Caki2 (cell line): ENCODE results near the gene NOX4. TPM values are rescaled to one million over a fixed set of nuclear protein-coding genes. Genes with fewer than 3 reads are reported as not detected.
"Not testable (repeated sequence)": the region's sequence is repeated elsewhere in the genome, so short reads cannot be mapped to it uniquely, and the experiment has no call there.

Experiments
- DNase-seq: peaks from one replicate; pipeline ENCODE4 v3.0.0-alpha.2; 2015; ENCODE audit warnings: low read depth
- in situ Hi-C: cut with HindIII; loops from 2 replicates; pipeline ENCODE4 v1.10.0; 2016; ENCODE audit warnings: low sequenced_read_pairs, low pct_unique_long_range_greater_than_20kb, mixed read lengths
- total RNA-seq: library from RNA; depleted of rRNA; stranded (reverse); fragments of >200 nt; shearing (Covaris generic); gene quantifications from 2 replicates; pipeline ENCODE4 v1.2.3, GENCODE V29; 2014; ENCODE audit warnings: low replicate concordance

The NOX4 gene
- total RNA-seq, 1 experiment from 2014 or later, result not detected

DNA sequence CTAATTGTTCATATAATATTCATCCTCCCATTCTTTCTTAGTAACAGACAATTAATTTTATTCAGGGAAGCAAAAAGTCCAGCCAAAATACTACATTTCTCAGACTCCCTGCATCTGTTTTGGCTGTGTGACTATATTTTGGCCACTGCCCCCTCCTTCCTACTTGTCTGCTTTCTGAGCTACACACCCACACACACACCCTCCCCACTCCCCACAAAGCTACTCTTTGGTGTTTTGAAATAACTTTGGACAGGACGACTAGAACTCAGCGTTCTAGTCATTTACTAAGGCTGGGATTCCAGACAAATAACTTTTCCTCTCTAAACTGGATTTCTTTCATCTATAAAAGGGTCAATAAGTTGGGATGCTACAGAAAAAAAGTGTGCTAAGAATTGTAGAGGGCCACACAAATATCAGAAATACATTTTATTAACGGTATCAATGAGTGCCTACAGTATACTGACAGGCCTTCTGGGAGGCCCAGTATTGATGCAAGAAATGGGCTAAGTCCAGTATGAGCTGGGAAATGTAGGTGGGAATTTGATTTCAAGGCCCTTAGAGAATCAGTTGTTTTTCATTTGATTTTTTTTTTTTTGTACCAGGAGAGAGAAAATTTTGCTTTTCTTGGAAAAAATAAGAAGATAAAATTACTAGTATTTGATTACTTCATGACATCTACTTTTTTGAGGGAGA, 148.1 kb downstream of the NOX4 start:
- in situ Hi-C loops, DNase-seq: not testable (repeated sequence)

DNA sequence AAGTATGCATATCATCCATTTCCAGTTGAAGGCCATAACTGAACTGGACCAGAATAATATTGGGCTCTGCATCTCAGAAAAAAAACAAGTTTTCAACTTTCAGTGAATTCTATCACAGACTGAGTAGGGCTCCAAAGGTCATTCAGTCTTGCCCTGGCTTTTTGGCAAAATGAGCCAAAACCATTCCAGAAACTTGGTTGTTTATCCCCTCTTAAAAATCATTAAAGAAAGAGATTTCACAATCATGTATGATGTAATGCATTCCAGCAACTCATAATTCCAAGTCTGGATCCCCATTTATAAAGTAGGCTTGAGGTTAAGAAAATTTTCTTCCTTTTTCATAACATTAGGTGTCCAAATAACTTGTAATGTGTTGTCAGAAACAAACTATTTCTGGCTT, 150.7 kb downstream of the NOX4 start:
- in situ Hi-C loops, DNase-seq: not testable (repeated sequence)

DNA sequence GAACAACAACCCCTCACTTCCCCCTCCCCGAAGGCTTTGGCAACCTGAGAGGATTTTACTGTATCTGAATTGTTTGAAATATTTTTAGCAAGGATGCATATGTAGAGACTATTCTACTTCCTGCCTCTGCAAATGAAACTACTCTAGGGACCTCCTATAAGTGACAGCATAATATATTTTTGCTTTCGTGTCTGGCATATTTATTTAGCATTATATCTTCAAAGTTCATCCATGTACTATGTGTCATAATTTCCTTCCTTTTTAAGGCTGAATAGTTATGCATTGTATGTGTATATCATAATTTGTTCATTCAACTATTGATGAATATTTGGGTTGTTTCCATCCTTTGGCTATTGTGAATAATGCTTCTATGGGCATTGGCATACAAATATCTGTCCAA, 153.1 kb downstream of the NOX4 start:
- DNase-seq, in situ Hi-C loops: not testable (repeated sequence)

DNA sequence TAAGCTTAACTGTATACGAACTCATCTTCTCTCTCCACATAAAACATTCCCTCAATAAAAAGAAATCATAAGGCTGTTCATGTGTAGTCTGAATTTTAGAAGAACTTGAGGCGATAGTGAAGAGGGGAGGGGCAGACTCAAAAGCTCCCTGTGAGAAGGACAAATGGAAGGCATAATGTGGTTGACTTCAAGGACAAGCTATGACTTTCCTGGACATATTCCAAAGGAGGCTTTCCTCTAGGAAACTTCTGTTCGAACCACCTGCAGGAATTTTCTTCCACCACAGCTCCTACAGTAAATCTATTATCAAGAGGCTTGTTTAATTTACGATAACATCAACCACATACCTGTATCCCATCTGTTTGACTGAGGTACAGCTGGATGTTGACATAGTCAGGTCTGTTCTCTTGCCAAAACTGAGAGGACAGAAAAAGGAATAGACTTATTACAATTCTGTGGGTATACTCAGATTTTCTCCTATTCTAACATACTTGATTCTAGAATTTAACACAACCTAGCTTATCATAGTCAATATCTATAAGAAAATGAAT, 154.0 kb downstream of the NOX4 start:
- in situ Hi-C loops, DNase-seq: not testable (repeated sequence)

DNA sequence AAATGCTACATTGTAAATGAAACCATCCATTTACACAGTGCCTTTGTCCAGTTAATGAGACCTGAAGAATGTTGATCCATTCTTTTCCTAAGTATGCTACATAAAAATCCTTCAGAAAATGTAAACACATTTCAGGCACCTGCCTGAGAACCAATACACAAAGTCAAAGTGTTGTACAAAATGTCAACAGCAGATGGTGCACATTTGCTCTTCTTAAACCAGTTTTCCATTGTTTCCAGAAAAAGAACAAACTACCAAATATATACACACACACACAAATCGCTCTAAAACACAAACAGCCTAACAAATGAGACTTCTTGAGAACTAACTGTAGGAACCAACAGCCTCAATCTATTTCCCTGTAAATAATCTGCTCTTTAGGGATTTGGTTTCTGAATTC, 157.5 kb downstream of the NOX4 start:
- in situ Hi-C loops, result not testable (repeated sequence)
- DNase-seq, result peak; percentile 0

DNA sequence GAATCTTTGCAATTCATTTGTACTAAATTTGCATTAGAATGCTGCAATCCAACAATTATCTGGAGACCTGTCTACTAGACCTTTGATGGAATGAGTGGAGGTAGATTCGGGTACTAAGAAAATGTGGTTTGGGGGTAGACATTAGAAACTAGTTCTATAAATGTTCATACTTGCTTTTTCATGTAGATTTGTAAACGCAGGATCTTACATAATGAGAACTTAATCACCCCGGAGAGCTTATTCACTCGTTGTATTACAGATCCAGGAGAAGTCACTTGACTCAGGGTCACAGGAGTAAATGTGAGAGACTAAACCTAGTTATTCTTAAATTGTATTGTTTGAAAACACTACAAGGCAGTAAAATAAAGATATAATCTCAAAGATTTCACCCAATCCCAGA, 159.2 kb downstream of the NOX4 start:
- in situ Hi-C loops, DNase-seq: not testable (repeated sequence)

DNA sequence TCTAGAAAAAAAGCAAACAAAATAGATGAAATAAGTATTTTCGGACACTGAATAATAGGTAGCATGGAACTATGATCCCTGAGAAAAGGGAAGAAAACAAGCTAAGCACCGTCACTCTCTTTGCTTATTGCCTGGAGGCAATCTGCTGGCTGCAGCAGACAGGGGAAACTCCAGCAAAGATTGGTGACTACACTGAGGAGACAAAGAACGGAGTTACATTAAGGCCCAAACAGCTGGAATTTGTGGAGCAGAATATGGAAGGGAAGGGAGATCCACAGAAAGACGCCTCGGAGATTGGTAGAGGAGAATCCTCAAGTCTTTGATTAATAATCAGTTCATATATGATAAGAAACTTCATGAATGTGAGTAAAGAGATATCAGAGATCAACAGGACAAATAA, 163.3 kb downstream of the NOX4 start:
- DNase-seq, result no peak
- in situ Hi-C loops, result no loop called here

DNA sequence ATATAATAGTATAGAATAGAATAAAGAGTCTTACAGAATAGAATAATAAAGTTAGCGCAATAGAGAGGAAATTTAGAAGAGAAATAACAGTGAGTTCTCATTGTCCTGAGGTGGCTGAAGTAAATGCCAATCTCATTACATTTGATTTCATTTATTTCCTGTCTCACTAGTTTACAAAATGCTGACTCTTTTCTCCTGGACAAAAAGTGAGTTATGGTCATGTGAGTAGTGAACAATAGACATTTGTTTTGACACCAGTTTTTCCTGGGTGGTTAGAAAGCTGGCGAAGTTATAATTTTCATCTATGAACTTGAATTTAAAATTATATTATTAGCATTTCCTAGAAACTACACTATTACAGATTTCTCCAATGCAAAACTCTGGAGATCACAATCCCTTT, 169.8 kb downstream of the NOX4 start:
- in situ Hi-C loops, result no loop called here
- DNase-seq, result no peak

DNA sequence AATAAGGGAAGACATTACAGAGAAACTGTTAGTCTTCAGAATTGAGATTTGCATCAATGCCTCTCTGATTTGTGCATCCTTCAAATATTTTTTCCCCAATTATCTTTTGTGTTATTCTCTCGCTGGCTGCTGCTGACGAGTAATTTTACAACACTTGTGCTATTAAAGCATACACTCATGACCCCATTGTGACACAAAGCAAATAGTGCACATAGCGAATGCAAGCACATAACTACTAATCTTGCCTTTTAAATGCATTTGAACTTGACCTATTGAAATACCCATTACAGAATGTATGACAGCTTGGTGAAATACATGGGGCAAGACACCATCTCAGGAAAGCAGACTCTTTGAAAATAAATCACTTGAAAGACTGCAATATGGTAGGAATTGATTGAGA, 180.6 kb downstream of the NOX4 start:
- in situ Hi-C loops, DNase-seq: not testable (repeated sequence)

DNA sequence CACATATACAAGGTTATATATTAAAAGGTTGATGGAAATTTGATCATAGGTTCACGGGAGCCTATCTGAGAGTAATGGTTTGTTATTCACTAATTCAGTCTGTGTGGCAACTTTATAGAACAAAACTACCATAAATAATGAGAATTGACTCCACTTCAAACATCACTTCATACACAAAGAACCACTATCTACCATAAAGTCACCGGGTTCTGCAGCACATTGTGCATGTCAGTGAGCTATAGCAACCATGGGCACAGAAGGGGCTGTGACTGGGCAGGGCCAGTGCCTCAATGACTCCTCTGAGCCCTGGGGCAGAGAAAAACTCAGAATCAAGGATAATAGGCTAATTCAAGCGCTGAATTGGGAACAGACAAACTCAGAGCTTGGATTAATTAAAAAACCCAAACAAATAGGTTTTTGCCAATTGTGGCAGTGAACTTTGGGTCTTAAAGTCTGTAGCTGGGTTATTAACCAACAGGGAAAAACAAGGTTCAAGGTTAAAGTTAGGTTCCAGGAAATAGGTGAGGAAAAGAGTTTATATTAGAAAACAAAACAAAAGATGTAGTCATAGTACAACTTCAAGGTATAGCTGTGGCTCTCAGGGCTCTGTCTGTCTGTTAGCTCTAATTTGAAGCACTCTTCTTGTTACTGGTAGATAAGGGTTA, 181.7 kb downstream of the NOX4 start:
- DNase-seq, in situ Hi-C loops: not testable (repeated sequence)

DNA sequence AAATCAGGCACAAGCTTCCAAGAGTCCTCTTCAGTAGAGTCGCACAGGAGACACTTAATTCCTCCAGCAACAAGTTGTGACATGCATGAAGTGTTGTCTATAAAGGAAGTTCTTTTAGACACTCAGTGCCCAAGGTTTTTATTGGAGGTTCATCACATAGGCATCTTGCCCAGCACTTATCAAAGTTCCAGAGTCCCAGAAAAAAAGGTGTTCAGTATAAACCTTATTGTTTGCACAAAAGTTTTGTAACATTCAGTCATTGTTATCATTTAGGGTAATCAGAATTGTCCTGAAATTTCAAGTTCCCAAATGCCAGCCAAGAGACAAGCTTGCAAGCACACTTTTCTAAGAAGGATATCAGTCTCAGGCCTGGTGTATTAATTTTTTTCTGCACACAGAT, 182.9 kb downstream of the NOX4 start:
- DNase-seq, in situ Hi-C loops: not testable (repeated sequence)

DNA sequence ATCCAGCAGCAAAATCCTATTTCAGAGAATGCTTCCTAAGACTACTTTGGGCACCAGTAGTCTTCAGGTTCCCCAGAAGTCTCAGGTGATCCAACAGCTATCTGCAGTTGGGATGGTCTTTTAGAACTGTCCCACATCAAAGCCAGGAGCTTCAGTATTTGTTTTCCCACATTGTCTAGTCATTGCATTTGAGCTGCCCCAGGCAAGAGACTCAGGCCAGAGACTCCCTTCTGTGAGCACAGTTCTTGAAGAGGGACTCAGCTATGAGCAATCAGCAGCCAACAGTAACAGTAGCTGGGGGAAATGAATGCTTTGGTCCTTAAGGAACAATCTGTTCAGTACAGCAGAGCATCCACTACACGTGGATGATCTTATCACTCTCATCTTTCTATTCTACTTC, 188.1 kb downstream of the NOX4 start:
- in situ Hi-C loops, DNase-seq: not testable (repeated sequence)

DNA sequence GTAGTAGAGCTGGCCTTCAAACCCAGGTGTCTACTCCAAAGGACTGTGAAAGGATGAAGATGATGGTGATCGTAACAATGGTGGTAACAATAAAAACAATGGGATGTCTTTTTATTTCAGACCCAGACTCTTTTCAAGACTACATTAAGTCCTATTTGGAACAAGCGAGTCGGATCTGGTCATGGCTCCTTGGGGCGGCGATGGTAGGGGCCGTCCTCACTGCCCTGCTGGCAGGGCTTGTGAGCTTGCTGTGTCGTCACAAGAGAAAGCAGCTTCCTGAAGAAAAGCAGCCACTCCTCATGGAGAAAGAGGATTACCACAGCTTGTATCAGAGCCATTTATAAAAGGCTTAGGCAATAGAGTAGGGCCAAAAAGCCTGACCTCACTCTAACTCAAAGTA, 196.2 kb downstream of the NOX4 start:
- in situ Hi-C loops, DNase-seq: not testable (repeated sequence)

DNA sequence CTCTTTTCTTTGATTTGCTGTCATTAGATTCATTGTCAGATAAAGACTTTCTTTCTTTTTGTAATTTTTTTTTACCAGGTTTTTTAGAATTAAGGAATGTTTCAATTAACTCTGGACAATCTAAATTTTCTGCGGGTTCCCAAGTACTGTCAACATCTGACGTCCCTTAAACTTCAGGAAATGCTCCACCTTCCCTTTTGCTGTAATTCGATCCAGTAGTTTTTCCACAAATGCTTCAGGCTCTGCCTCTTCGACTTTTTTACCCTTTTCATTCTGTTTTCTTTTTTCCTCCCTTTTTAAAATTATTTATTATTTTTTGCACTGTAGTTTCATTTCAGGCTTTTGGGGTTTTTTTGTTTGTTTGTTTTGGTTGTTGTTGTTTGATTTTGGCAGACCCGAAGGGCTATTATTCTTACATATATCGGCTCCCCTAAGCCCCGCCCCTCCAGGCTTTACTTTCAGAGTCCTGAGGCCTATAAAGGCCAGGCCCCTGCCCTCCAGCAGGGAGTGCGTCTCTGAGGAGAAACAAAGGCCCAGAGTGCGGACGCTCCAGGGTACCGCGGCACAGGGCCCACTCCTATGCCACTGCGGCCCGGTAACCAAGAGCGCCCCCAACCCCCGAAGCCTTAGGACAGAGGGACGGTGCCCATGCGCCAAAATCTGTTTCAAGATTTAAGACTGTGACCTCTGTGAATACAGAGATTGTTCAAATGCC, 197.1 kb downstream of the NOX4 start:
- no peak for DNase-seq
- in situ Hi-C loops, result no loop called here

DNA sequence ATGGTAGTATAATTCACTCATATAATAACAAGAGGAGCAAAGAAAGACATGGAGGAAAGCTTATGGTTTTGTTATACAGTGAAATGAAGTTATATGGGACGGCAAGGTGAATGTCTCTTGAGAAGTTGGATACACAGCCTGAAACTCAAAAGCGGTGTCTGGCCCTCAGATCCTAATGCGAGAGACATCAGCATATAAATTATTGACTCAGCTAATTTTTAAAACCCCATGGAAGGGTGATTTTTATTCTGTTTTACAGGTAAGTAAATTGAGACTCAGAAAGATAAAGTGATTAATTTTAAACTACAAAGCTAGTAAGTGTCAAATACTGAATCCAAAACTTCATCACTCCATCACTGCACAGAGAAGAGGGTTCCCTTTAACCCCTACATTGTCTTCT, 203.2 kb downstream of the NOX4 start:
- in situ Hi-C loops, DNase-seq: not testable (repeated sequence)

DNA sequence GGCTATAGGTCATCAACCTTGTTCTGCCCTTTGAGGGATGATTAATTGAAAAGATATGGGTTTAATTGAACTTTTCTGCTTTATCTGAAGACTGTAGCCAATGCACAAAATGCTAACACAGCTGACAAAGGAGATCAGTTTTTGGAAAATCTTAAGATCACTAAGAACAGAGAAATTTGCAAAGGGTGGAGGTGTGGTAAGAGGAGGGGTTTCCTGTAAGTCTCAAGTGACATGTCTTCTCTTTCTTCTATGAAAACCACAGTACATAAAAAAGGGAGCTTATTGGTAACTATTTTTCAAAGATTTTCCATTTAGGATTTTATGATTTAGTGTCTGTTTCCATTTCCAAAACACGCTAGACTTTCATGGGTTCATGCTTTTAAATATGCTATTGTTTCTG, 204.6 kb downstream of the NOX4 start:
- DNase-seq, in situ Hi-C loops: not testable (repeated sequence)

DNA sequence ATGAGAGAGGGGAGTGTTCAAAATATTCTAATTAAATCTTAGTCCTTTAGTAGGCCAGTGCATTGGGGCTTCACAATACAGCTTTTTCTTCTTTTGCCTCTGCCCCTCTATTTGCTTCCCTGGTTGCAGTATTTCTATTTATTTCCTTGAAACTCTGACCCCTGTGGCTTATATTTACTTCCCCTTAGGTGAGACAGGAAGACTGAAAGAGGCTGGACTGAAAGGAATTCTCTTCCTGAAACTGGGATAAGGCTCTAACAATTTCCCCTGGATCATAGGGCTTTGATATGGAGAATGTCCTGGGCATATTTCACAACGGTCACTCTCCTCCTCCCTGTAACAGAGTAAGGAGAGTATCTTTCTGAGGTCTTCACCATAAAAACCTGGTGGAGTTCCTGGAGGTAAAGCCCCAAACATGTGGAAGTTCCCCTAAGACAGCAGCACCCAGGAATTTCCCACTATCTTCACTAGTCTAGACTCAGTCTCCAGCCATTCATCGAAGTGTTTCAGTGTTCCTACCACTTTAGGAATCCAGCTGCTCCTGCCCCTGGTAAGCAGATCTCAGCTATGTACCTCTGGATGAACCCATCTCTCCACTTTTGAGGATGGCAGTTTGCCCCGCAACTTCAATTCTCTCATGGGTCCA, 210.0 kb downstream of the NOX4 start:
- DNase-seq, in situ Hi-C loops: not testable (repeated sequence)

DNA sequence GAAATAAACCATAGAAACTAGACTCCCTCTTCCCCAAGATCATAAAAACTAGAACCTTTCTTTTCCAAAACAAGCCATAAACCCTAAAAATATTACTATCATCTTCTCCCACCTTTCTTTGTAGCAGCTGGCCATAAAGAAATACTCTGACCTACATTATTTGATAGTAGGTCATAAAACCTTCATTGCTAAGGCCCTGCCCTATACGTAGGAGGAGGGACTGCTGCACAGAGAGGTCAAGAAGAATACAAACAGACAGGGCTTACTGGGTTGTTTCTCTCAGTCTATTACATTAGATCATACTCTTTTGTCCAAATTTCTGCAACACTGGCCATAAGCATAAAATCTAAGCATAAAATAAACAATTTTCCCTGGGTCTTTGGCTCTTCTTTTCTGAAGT, 212.0 kb downstream of the NOX4 start:
- no peak for DNase-seq
- in situ Hi-C loops, result no loop called here
